Measurements from ENCODE around the gene EVI5L. TPM values are rescaled to one million over a fixed set of nuclear protein-coding genes. Genes with fewer than 3 reads are reported as not detected.

The EVI5L gene
- total RNA-seq, 3 donors from 2014 or later: 7.5 to 12.5 (median 9.2) TPM

- peak; percentile 58 to 83 (median 64) for TF ChIP-seq CTCF (IDR thresholded peaks at IDR 0.05)
- TF ChIP-seq POLR2AphosphoS5 (IDR thresholded peaks at IDR 0.05): no peak
- no peaks in the 10 kb centered on the region for H3K9me3 ChIP-seq
- H3K36me3 ChIP-seq: no peaks in the 10 kb centered on the region
- intact Hi-C loops (cut with DNase I; ENCODE audit: low total_unique reads): loop anchor here (5.0 kb wide), 1 partner anchor 49 kb away; the partner anchor contains the start of gene MAP2K7
- H3K27ac ChIP-seq: no peak overlapping the region
- no peaks in the 10 kb centered on the region for H3K27me3 ChIP-seq
- H3K4me3 ChIP-seq: no peak overlapping the region
- H3K4me1 ChIP-seq: peaks cover 0 to 5% of the 10 kb centered on the region in 2 donors
- DNase-seq (ENCODE audit: low spot score in 2 of 2): peak; percentile 59 to 74
Measured at GRCh38 chr19:7852851-7853769, 23.1 kb downstream of the EVI5L start.

GRCh38 chr19:7853770-7854128 lies 23.7 kb downstream of the EVI5L start:
- Histone ChIP-seq H3K27ac (no peak overlapping the region), H3K9me3 (no peaks in the 10 kb centered on the region), H3K27me3 (no peaks in the 10 kb centered on the region), H3K4me3 (no peak overlapping the region), H3K4me1 (peaks cover 0 to 5% of the 10 kb centered on the region in 2 donors), H3K36me3 (no peaks in the 10 kb centered on the region)
- no peak for DNase-seq (ENCODE audit: low spot score in 2 of 2)
- intact Hi-C loops (cut with DNase I; ENCODE audit: low total_unique reads): loop anchor here (5.0 kb wide), 1 partner anchor 49 kb away; the partner anchor contains the start of gene MAP2K7
- TF ChIP-seq POLR2AphosphoS5 (IDR thresholded peaks at IDR 0.05): no peak

- TF ChIP-seq POLR2A (IDR thresholded peaks at IDR 0.05) (no peak), CTCF (IDR thresholded peaks at IDR 0.05) (no peak), POLR2AphosphoS5 (IDR thresholded peaks at IDR 0.05) (no peak)
- Histone ChIP-seq H3K9me3 (no peaks in the 10 kb centered on the region), H3K27me3 (no peaks in the 10 kb centered on the region), H3K27ac (no peak overlapping the region), H3K4me1 (peaks cover 0 to 5% of the 10 kb centered on the region in 2 donors), H3K4me3 (no peak overlapping the region), H3K36me3 (no peaks in the 10 kb centered on the region)
- DNase-seq (ENCODE audit: low spot score in 2 of 2): no peak
- intact Hi-C loops (cut with DNase I; ENCODE audit: low total_unique reads): no loop called here
Measured at GRCh38 chr19:7855426-7856108, 25.5 kb downstream of the EVI5L start.

- H3K4me3 ChIP-seq: no peak overlapping the region
- H3K9me3 ChIP-seq: no peaks in the 10 kb centered on the region
- H3K27ac ChIP-seq: no peak overlapping the region
- no peaks in the 10 kb centered on the region for H3K27me3 ChIP-seq
- intact Hi-C loops (cut with DNase I; ENCODE audit: low total_unique reads): no loop called here
- no peak for DNase-seq (ENCODE audit: low spot score in 2 of 2)
- no peak for TF ChIP-seq POLR2AphosphoS5 (IDR thresholded peaks at IDR 0.05)
- H3K4me1 ChIP-seq: peaks cover 0 to 5% of the 10 kb centered on the region in 2 donors
- no peaks in the 10 kb centered on the region for H3K36me3 ChIP-seq
Measured at GRCh38 chr19:7856109-7856591, 26.1 kb downstream of the EVI5L start.

GRCh38 chr19:7856679-7857663 lies 27.0 kb downstream of the EVI5L start:
- Histone ChIP-seq H3K27me3 (no peaks in the 10 kb centered on the region), H3K9me3 (no peaks in the 10 kb centered on the region), H3K36me3 (no peaks in the 10 kb centered on the region), H3K4me3 (no peak overlapping the region), H3K4me1 (peaks cover 0 to 5% of the 10 kb centered on the region in 2 donors), H3K27ac (no peak overlapping the region)
- intact Hi-C loops (cut with DNase I; ENCODE audit: low total_unique reads): no loop called here
- no peak for DNase-seq (ENCODE audit: low spot score in 2 of 2)
- TF ChIP-seq CTCF (IDR thresholded peaks at IDR 0.05) (no peak), POLR2AphosphoS5 (IDR thresholded peaks at IDR 0.05) (no peak), POLR2A (IDR thresholded peaks at IDR 0.05) (no peak)

Data from breast epithelium (tissue), 4 donors.